Left ventricle myocardium inferior (tissue), 1 donor: Measurements from ENCODE around the gene SDK1. TPM values are rescaled to one million over a fixed set of nuclear protein-coding genes. Genes with fewer than 3 reads are reported as not detected.

Experiments used
- DNase-seq: peaks from one replicate; pipeline ENCODE4 v3.0.0-alpha.2; 2020
- H3K27ac ChIP-seq: fragments of 200-600 bp; replicated peaks from 2 replicates; pipeline ENCODE4 v1.8.0; 2021
- H3K27me3 ChIP-seq: fragments of 200-600 bp; 2 replicates; pipeline ENCODE4 v1.8.0; 2021; ENCODE audit warnings: low read depth
- H3K36me3 ChIP-seq: fragments of 200-600 bp; 2 replicates; pipeline ENCODE4 v1.8.0; 2021
- H3K4me1 ChIP-seq: fragments of 200-600 bp; 2 replicates; pipeline ENCODE4 v1.8.0; 2021
- H3K4me3 ChIP-seq: fragments of 200-600 bp; 2 replicates; pipeline ENCODE4 v1.8.0; 2021; ENCODE audit warnings: mild to moderate bottlenecking, moderate library complexity
- H3K9me3 ChIP-seq: fragments of 200-600 bp; replicated peaks from 2 replicates; pipeline ENCODE4 v1.8.0; 2021
- CTCF ChIP-seq: fragments of 200-600 bp; IDR thresholded peaks from 2 replicates; pipeline ENCODE4 v1.8.0; 2021; ENCODE audit warnings: antibody characterized with exemption, mild to moderate bottlenecking, borderline replicate concordance
- intact Hi-C: fragments of 100-400 bp; cut with micrococcal nuclease; formaldehyde crosslinking; loops from one replicate; pipeline ENCODE4 v1.11.0; 2022
- total RNA-seq: library from RNA; stranded (reverse); fragmentation: NEBNext Ultra II Directional; extraction: Animal tissue kit (Norgen Biotek cat#: 25700); gene quantifications from one replicate; pipeline ENCODE4 v1.2.1, GENCODE V29; 2021
- donor health status: DM: no; HTN: yes; CAD: no; lungs with severe emphysema.

Gene SDK1
- total RNA-seq, 1 donor from 2014 or later, result 1.3 TPM

GRCh38 chr7:4079956-4080355 lies 778.9 kb downstream of the SDK1 start:
- no peaks in the 10 kb centered on the region for H3K4me1 ChIP-seq
- no peak for TF ChIP-seq CTCF
- no peaks in the 10 kb centered on the region for H3K9me3 ChIP-seq
- H3K36me3 ChIP-seq, result no peaks in the 10 kb centered on the region
- no peak overlapping the region for H3K4me3 ChIP-seq
- DNase-seq, result no peak
- peaks cover 3% of the 10 kb centered on the region for H3K27me3 ChIP-seq
- no peak overlapping the region for H3K27ac ChIP-seq
- intact Hi-C loops, result no loop called here

GRCh38 chr7:4080954-4081353 lies 779.9 kb downstream of the SDK1 start:
- no peak overlapping the region for H3K4me3 ChIP-seq
- DNase-seq, result no peak
- no peaks in the 10 kb centered on the region for H3K9me3 ChIP-seq
- intact Hi-C loops, result no loop called here
- no peaks in the 10 kb centered on the region for H3K36me3 ChIP-seq
- H3K27ac ChIP-seq, result no peak overlapping the region
- peaks cover 3% of the 10 kb centered on the region for H3K27me3 ChIP-seq
- H3K4me1 ChIP-seq, result no peaks in the 10 kb centered on the region
- TF ChIP-seq CTCF, result no peak

GRCh38 chr7:4083513-4083912 lies 782.5 kb downstream of the SDK1 start:
- H3K36me3 ChIP-seq, result no peaks in the 10 kb centered on the region

GRCh38 chr7:4084271-4084670 lies 783.2 kb downstream of the SDK1 start:
- no peaks in the 10 kb centered on the region for H3K27me3 ChIP-seq
- intact Hi-C loops, result no loop called here
- no peak overlapping the region for H3K4me3 ChIP-seq
- H3K9me3 ChIP-seq, result no peaks in the 10 kb centered on the region
- H3K27ac ChIP-seq, result no peak overlapping the region
- H3K4me1 ChIP-seq, result no peaks in the 10 kb centered on the region
- no peak for TF ChIP-seq CTCF
- no peaks in the 10 kb centered on the region for H3K36me3 ChIP-seq
- no peak for DNase-seq

More at GRCh38 chr7:4083513-4083912, 782.5 kb downstream of the SDK1 start:
- no peaks in the 10 kb centered on the region for H3K9me3 ChIP-seq
- no peak for DNase-seq
- H3K27me3 ChIP-seq, result no peaks in the 10 kb centered on the region
- H3K27ac ChIP-seq, result no peak overlapping the region
- no peaks in the 10 kb centered on the region for H3K4me1 ChIP-seq
- intact Hi-C loops, result no loop called here
- no peak overlapping the region for H3K4me3 ChIP-seq
- no peak for TF ChIP-seq CTCF

GRCh38 chr7:4085937-4086691 lies 785.1 kb downstream of the SDK1 start:
- TF ChIP-seq CTCF, result no peak
- Histone ChIP-seq H3K27me3 (no peaks in the 10 kb centered on the region), H3K4me1 (no peaks in the 10 kb centered on the region), H3K36me3 (no peaks in the 10 kb centered on the region), H3K9me3 (peaks cover 14% of the 10 kb centered on the region), H3K27ac (no peak overlapping the region), H3K4me3 (no peak overlapping the region)
- no peak for DNase-seq
- intact Hi-C loops, result no loop called here
